COLO829 (cell line): ENCODE measurements around the gene SLC29A3.
"Not testable (repeated sequence)": the region's sequence is repeated elsewhere in the genome, so short reads cannot be mapped to it uniquely, and the experiment has no call there.

ENCODE experiments used
- DNase-seq: peaks from one replicate; pipeline ENCODE4 v3.0.0; 2012; ENCODE audit warnings: low spot score

Gene SLC29A3

DNA sequence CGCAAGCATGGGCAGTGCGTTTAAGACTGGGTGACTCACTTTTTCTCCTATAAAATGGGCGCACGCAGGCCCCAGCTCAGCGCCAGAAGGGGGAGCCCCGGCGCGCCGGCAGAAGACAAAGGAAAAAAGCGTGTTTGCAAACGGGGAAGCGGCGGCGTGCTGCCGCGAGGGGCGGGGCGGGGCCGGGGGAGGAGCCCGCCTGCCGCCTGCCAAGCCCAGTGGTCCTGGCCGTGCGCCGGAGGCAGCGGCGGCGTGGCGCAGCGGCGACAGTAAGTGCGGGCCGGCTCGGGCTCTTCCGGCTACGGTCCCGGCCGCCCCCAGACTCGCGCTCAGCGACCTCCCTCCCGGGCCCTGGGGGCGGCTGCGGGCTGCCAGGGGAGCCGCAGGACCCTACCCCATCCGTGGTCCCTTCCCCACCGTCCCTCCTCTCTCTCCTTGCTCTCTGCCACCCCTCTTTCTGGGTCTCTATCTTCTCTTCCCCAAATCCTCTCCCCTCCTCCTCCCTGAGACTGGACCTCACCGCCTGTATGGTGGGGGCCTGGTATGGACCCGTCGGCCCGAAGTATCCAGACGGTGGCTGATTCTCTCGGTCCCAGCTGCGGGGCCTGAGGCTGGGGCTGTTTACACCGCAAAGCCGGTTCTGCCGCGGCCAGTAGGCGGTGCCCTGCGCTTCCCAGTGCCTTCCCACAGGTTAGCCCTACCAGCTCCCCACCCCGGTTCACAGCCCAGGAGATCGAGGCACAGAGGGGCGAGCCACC, at the start of gene SLC29A3:
TSS of gene SLC29A3 (plus strand) at position 218 of the 758 bp plus-strand sequence. CDS start at position 269, 51 bp downstream.
- DNase-seq: peak; percentile 29

- DNase-seq: no peak
Observed at GRCh38 chr10:71269301-71270288, 49.5 kb upstream of the SLC29A3 start.

GRCh38 chr10:71270301-71271220, 48.5 kb upstream of the SLC29A3 start:
- peak; percentile 35 for DNase-seq

DNA sequence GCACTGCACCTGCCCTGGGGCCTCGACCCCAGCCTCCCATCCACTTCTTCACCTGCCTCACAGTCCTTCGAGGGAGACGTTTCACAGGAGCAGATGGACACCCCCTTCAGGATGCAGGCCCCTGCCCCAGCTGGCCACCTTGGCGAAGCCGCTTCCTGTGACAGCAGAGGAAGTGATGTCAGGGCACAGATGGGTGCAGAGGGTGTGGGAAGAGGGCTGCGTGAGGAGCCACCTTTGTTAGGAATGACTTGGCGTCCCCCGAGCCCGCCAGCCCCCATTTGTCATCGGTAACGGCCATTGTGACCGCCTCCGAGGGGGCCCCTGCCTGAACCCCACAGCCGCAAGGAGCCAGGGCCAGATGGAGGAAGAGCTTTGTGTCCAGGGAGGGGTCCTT, 47.4 kb upstream of the SLC29A3 start:
- DNase-seq: no peak

GRCh38 chr10:71272056-71272771, 46.8 kb upstream of the SLC29A3 start:
- no peak for DNase-seq

GRCh38 chr10:71272974-71273373, 46.1 kb upstream of the SLC29A3 start:
- DNase-seq: not testable (repeated sequence)

- DNase-seq: no peak
Observed at GRCh38 chr10:71273506-71273905, 45.6 kb upstream of the SLC29A3 start.

GRCh38 chr10:71274901-71275796, 43.9 kb upstream of the SLC29A3 start:
- DNase-seq: no peak

DNA sequence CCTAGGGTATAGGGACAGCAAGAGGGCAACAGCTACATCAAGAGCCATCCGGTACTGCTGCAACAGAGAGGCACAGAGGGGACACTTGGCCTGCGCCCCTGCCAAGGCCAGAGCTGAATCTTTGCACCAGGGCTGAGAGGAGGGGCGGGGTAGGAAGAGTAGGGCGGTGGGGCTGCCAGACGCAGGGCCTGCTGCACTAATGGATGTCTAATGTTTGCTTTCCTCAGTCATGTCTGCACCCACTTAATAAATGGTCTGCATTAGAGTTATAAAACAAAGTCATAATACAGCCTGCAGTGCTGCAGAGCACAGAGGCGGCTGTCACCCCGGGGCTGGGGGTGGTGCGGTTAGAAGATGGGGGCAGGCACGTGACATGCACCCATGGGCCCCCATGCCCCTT, 42.2 kb upstream of the SLC29A3 start:
- DNase-seq: no peak

GRCh38 chr10:71277914-71278665, 41.0 kb upstream of the SLC29A3 start:
- no peak for DNase-seq

GRCh38 chr10:71278691-71279588, 40.1 kb upstream of the SLC29A3 start:
- DNase-seq: no peak

- DNase-seq: no peak
Observed at GRCh38 chr10:71279590-71280170, 39.4 kb upstream of the SLC29A3 start.

GRCh38 chr10:71280216-71280615, 38.8 kb upstream of the SLC29A3 start:
- DNase-seq: no peak

GRCh38 chr10:71280825-71281224, 38.2 kb upstream of the SLC29A3 start:
- no peak for DNase-seq

DNA sequence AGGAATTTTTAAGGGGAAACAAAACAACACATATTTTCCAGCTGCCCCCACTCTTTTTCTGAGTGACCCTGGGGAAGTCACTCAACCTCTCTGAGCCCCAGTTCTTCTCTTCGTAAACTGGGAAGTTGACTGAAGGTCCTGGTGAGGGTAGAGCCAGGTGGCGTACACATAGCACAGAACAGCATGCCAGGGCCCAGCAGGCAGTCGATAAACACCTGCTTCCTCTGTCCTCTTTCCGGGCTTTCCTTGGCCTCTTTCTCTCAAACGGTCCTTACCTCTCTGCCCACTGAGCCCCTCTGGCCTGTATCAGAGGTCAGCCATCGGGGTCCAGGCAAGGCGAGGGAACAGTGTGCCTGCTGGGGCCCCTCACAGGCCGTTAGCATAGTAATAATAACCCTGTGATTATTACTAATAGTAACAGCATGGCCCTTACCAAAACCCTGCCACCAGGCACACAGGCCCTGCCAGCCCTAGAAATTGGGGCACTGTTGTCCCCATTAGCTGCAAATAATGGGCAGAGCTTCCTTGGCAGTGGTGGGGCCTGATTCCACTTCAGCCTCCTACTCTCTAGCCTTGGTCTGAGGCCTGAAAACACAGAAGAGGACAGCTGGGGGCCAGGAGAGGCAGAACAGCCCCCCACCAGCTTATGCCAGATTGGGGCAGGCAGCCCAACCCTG, 37.3 kb upstream of the SLC29A3 start:
- DNase-seq: no peak

DNA sequence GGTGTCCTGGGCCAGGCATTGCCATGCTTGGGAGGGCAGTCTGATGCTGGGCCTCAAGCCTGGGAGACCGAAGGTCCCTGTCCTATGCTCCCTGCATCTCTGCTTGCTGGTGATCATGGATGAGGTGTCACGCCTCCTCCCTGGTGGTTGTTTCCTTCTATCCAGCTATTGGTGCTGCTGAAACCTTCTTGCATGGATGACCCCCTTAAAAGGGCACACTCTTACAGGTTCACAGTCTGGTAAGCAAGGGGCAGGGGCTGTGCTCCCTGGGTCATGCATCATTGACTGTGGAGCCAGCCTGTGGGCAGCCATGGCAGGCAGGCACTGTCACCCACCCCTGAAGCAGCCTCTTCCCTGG, 36.8 kb upstream of the SLC29A3 start:
- DNase-seq: no peak

DNA sequence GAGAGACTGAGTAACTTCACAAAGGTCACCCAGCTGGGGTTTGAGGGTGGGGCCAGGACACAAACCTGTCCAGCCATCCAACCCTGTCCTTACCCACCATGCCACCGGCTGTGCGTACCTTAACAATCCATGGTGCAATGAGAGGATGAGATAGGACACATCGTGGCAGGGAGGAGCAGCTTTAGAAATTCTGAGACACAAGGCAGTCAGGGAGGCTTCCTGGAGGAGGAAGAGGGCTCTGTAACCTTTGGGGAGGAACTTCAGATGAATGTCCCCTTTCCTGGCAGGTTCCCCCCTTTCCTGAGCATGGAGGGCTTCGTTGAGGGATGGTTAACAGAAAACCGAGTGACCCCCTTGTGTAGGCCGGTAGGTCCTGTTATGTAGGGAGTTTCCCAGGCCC, 35.6 kb upstream of the SLC29A3 start:
- no peak for DNase-seq
